IMR-90 (cell line): ENCODE results near the gene TRIO. TPM values are rescaled to one million over a fixed set of nuclear protein-coding genes. Genes with fewer than 3 reads are reported as not detected.

Experiments
- ATAC-seq: fragments of 200-7000 bp; cut with Tn5 transposase; 2 replicates; pipeline ENCODE4 v1.9.1; 2020; ENCODE audit warnings: low read depth, mild to moderate bottlenecking, moderate library complexity
- BruUV-seq: library from RNA; stranded (reverse); fragments of 400-500 nt; replicated peaks from 2 replicates; lab custom pipeline; 2021; lab: Mats Ljungman, UMichigan
- CTCF ChIA-PET: fragments of 300-600 bp; formaldehyde crosslinking; extraction: SDS; loops from one replicate; lab custom pipeline; 2021; ENCODE audit warnings: antibody characterized with exemption; lab: Yijun Ruan, JAX
- POLR2A ChIA-PET: fragments of 300-600 bp; sonication (Branson Sonifier 250); formaldehyde crosslinking; loops from one replicate; lab custom pipeline; 2022; ENCODE audit warnings: antibody characterized with exemption; ENCODE audit not compliant: unreplicated experiment; lab: Charles Lee
- DNase-seq: peaks from one replicate; pipeline ENCODE4 v3.0.0; 2013
- H2AFZ ChIP-seq: replicated peaks from 2 replicates; pipeline ENCODE3; 2013; ENCODE audit warnings: low read length, mild to moderate bottlenecking; ENCODE audit not compliant: poor library complexity
- H2AK5ac ChIP-seq: 2 replicates; pipeline ENCODE4 v1.6.1; 2013; ENCODE audit warnings: low read depth, low read length, inconsistent platforms
- H2AK9ac ChIP-seq: replicated peaks from 2 replicates; pipeline ENCODE3; 2013; ENCODE audit warnings: mild to moderate bottlenecking, low read depth, low read length, moderate library complexity; ENCODE audit not compliant: poor library complexity
- H2BK120ac ChIP-seq: 2 replicates; pipeline ENCODE4 v1.6.1; 2013; ENCODE audit warnings: low read depth, low read length, inconsistent platforms
- H2BK15ac ChIP-seq: 3 replicates; pipeline ENCODE4 v1.6.1; 2013; ENCODE audit warnings: low read depth, low read length, inconsistent platforms
- H2BK20ac ChIP-seq: 2 replicates; pipeline ENCODE4 v1.6.1; 2013; ENCODE audit warnings: low read depth, mild to moderate bottlenecking, inconsistent platforms, low read length, moderate library complexity
- H2BK5ac ChIP-seq: 2 replicates; pipeline ENCODE4 v1.6.1; 2013; ENCODE audit warnings: mild to moderate bottlenecking, low read depth, low read length, inconsistent platforms; ENCODE audit not compliant: poor library complexity, severe bottlenecking
- H3K14ac ChIP-seq: replicated peaks from 2 replicates; pipeline ENCODE4 v1.6.1; 2013; ENCODE audit warnings: low read depth, low read length, inconsistent platforms
- H3K18ac ChIP-seq: 2 replicates; pipeline ENCODE4 v1.6.1; 2013; ENCODE audit warnings: low read depth, low read length, control low read depth
- H3K23ac ChIP-seq: 2 replicates; pipeline ENCODE4 v1.6.1; 2013; ENCODE audit warnings: low read depth, low read length, inconsistent platforms
- H3K27ac ChIP-seq: 2 replicates; pipeline ENCODE4 v1.5.1; 2013; ENCODE audit warnings: mild to moderate bottlenecking, control low read depth, low read length; ENCODE audit not compliant: insufficient read depth
- H3K27me3 ChIP-seq: 2 replicates; pipeline ENCODE4 v1.6.1; 2013; ENCODE audit warnings: low read length; ENCODE audit not compliant: control insufficient read depth, insufficient read depth
- H3K36me3 ChIP-seq: 2 replicates; pipeline ENCODE4 v1.6.1; 2013; ENCODE audit warnings: low read length, mixed read lengths; ENCODE audit not compliant: control insufficient read depth, insufficient read depth
- H3K4ac ChIP-seq: 2 replicates; pipeline ENCODE4 v1.6.1; 2013; ENCODE audit warnings: low read depth, low read length, inconsistent platforms
- H3K4me1 ChIP-seq: 2 replicates; pipeline ENCODE4 v1.6.1; 2013; ENCODE audit warnings: low read length, mixed read lengths; ENCODE audit not compliant: control insufficient read depth, insufficient read depth
- H3K4me2 ChIP-seq: 2 replicates; pipeline ENCODE4 v1.6.1; 2013; ENCODE audit warnings: low read depth, mild to moderate bottlenecking, control low read depth, low read length, moderate library complexity
- H3K4me3 ChIP-seq: 2 replicates; pipeline ENCODE4 v1.5.1; 2013; ENCODE audit warnings: low read depth, mild to moderate bottlenecking, control low read depth, low read length, moderate library complexity; ENCODE audit not compliant: insufficient read depth
- H3K56ac ChIP-seq: 2 replicates; pipeline ENCODE4 v1.6.1; 2013; ENCODE audit warnings: low read length, inconsistent platforms; ENCODE audit not compliant: insufficient read depth; ENCODE audit errors: extremely low read depth
- H3K79me1 ChIP-seq, 2 experiments: 2 replicates each; pipeline ENCODE4 v1.6.1; 2013; ENCODE audit warnings: low read length in 2 of 2, inconsistent platforms in 1 of 2, low read depth in 1 of 2
- H3K9ac ChIP-seq: 2 replicates; pipeline ENCODE4 v1.6.1; 2013; ENCODE audit warnings: low read depth, low read length, control low read depth
- H3K9me1 ChIP-seq: 2 replicates; pipeline ENCODE4 v1.6.1; 2013; ENCODE audit warnings: low read length, inconsistent platforms; ENCODE audit not compliant: insufficient read depth
- H3K9me3 ChIP-seq: 2 replicates; pipeline ENCODE4 v1.6.1; 2013; ENCODE audit warnings: low read length; ENCODE audit not compliant: control insufficient read depth, insufficient read depth
- H4K20me1 ChIP-seq: 2 replicates; pipeline ENCODE4 v1.6.1; 2013; ENCODE audit warnings: low read length, inconsistent platforms; ENCODE audit not compliant: insufficient read depth
- H4K5ac ChIP-seq: 2 replicates; pipeline ENCODE4 v1.6.1; 2013; ENCODE audit warnings: mild to moderate bottlenecking, low read depth, low read length, control low read depth
- H4K8ac ChIP-seq, 2 experiments: 2 replicates each; pipeline ENCODE4 v1.6.1; 2013; ENCODE audit warnings: low read depth in 2 of 2, low read length in 2 of 2, control low read depth in 1 of 2, inconsistent platforms in 1 of 2
- H4K91ac ChIP-seq: 2 replicates; pipeline ENCODE4 v1.6.1; 2013; ENCODE audit warnings: low read depth, low read length, inconsistent platforms; ENCODE audit not compliant: insufficient read depth
- ELK1 ChIP-seq: fragments of 150-350 bp; IDR thresholded peaks from 2 replicates; pipeline ENCODE4 v1.6.1; 2016; ENCODE audit warnings: low read depth, mild to moderate bottlenecking, low read length, moderate library complexity, borderline replicate concordance
- FOS ChIP-seq: fragments of 150-350 bp; IDR thresholded peaks from 2 replicates; pipeline ENCODE4 v1.6.1; 2016; ENCODE audit warnings: low read depth, low read length
- RAD21 ChIP-seq: IDR thresholded peaks from 2 replicates; pipeline ENCODE4 v1.6.1; 2012; ENCODE audit warnings: low read length, improper control_type of control experiment
- RCOR1 ChIP-seq: IDR thresholded peaks from 2 replicates; pipeline ENCODE4 v1.6.1; 2012; ENCODE audit warnings: mild to moderate bottlenecking, low read length, improper control_type of control experiment; ENCODE audit not compliant: insufficient replicate concordance
- WGBS, 2 experiments: methylation state at CpG; one replicate each; pipeline versions ENCODE4 v1.1.5 to v1.1.7; 2013; ENCODE audit warnings: missing lambda C conversion rate in 2 of 2; ENCODE audit not compliant: insufficient read length in 1 of 2; ENCODE audit errors: extremely low coverage in 2 of 2; 5-methylcytosine and 5-hydroxymethylcytosine counted together
- dilution Hi-C: fragments of 300-500 bp; cut with HindIII; formaldehyde crosslinking; loops from one replicate; pipeline ENCODE4 v1.14.3; 2018; ENCODE audit warnings: low sequenced_read_pairs; ENCODE audit not compliant: unreplicated experiment
- in situ Hi-C: fragments of 300-500 bp; cut with MboI; formaldehyde crosslinking; loops from 3 replicates; pipeline ENCODE4 v1.14.3; 2019; ENCODE audit warnings: low sequenced_read_pairs, inconsistent platforms, mixed read lengths
- intact Hi-C: fragments of 100-400 bp; cut with micrococcal nuclease; formaldehyde crosslinking; loops from 2 replicates; pipeline ENCODE4 v1.10.0; 2022
- polyA plus RNA-seq, 3 experiments: library from polyadenylated mRNA; depleted of rRNA; stranded (reverse); fragments of >200 nt; gene quantifications; 2 replicates each; pipeline ENCODE4 v1.2.3, GENCODE V29; 2012; ENCODE audit warnings: low replicate concordance in 1 of 3
- total RNA-seq: library from RNA; depleted of rRNA; stranded (reverse); fragments of >200 nt; gene quantifications from 2 replicates; pipeline ENCODE4 v1.2.3, GENCODE V29; 2012

Gene TRIO
- total and polyA plus RNA-seq, 2 of the 4 experiments (the other 2 are of a cell fraction): 206 to 522 TPM

- Histone ChIP-seq H2AK9ac (no peak overlapping the region), H2BK120ac (no peak overlapping the region), H3K36me3 (peaks cover 71% of the 10 kb centered on the region), H3K27me3 (no peaks in the 10 kb centered on the region), H2BK20ac (no peak overlapping the region), H4K5ac (no peak overlapping the region), H3K4me1 (peaks cover 21% of the 10 kb centered on the region), H3K18ac (no peak overlapping the region), H3K27ac (no peak overlapping the region), H3K9ac (no peak overlapping the region), H2AK5ac (no peak overlapping the region), H3K23ac (no peak overlapping the region), H3K4ac (no peak overlapping the region), H3K14ac (no peak overlapping the region), H3K56ac (no peak overlapping the region), H3K9me3 (no peaks in the 10 kb centered on the region), H3K79me1 (peaks cover 73 to 91% of the 10 kb centered on the region in 2 experiments), H2AFZ (no peak overlapping the region), H3K9me1 (peaks cover 31% of the 10 kb centered on the region), H2BK5ac (no peak overlapping the region), H3K4me3 (no peak overlapping the region), H4K91ac (no peak overlapping the region), H2BK15ac (no peak overlapping the region), H3K4me2 (no peak overlapping the region), H4K20me1 (peaks cover 95% of the 10 kb centered on the region), H4K8ac (no peak overlapping the region)
- dilution Hi-C loops (no loop called here), intact Hi-C loops (no loop called here), in situ Hi-C loops (no loop called here)
- BruUV-seq: no TSS peak
- POLR2A ChIA-PET: no interaction called here
- CTCF ChIA-PET: no interaction called here
- 95% methylated on average over 5 of the region's 10 CpGs; no CpG with 5 or more reads in 1 of the 2 experiments for WGBS, 2 experiments
- no peak for TF ChIP-seq ELK1
- no peak for TF ChIP-seq FOS
- no peak for TF ChIP-seq RAD21
- no peak for TF ChIP-seq RCOR1
- DNase-seq (no peak), ATAC-seq (no peak)
Observed at GRCh38 chr5:14332746-14333145, 189.6 kb downstream of the TRIO start.
